Suppressor macrophage (primary cell): ENCODE measurements around the gene EXO1.
"Not testable (repeated sequence)": the region's sequence is repeated elsewhere in the genome, so short reads cannot be mapped to it uniquely, and the experiment has no call there.

Experiments used
- DNase-seq, 4 experiments: peaks; one replicate each; pipeline ENCODE4 v3.0.0-alpha.2; 2020 to 2022

EXO1 gene

GRCh38 chr1:241837416-241837815 lies 10.6 kb upstream of the EXO1 start:
- DNase-seq: no peak

GRCh38 chr1:241837901-241838300 lies 10.1 kb upstream of the EXO1 start:
- no peak for DNase-seq

- DNase-seq: peak; percentile 20 to 61 (median 31)
Observed at GRCh38 chr1:241838897-241839296, 9.1 kb upstream of the EXO1 start.

- DNase-seq: no peak
Observed at GRCh38 chr1:241839369-241839979, 8.5 kb upstream of the EXO1 start.

- no peak for DNase-seq
Observed at GRCh38 chr1:241840164-241840563, 7.8 kb upstream of the EXO1 start.

- DNase-seq: no peak
Observed at GRCh38 chr1:241841691-241842090, 6.3 kb upstream of the EXO1 start.

- DNase-seq: no peak
Observed at GRCh38 chr1:241842565-241842964, 5.4 kb upstream of the EXO1 start.

GRCh38 chr1:241844593-241844992 lies 3.4 kb upstream of the EXO1 start:
- DNase-seq: no peak

GRCh38 chr1:241846375-241846774 lies 1.6 kb upstream of the EXO1 start:
- no peak for DNase-seq

GRCh38 chr1:241846862-241847539 lies 1.0 kb upstream of the EXO1 start:
- DNase-seq: no peak

GRCh38 chr1:241847540-241847795 lies 536 bp upstream of the EXO1 start:
- DNase-seq: no peak

GRCh38 chr1:241848686-241849344 lies 811 bp downstream of the EXO1 start:
- no peak for DNase-seq

- DNase-seq: no peak
Observed at GRCh38 chr1:241849345-241849695, 1.3 kb downstream of the EXO1 start.

- DNase-seq: not testable (repeated sequence)
Observed at GRCh38 chr1:241855545-241856140, 7.6 kb downstream of the EXO1 start.

GRCh38 chr1:241857131-241857530 lies 9.1 kb downstream of the EXO1 start:
- peak; percentile 11 to 67 (median 38) for DNase-seq

- DNase-seq: no peak
Observed at GRCh38 chr1:241860922-241861321, 12.9 kb downstream of the EXO1 start.

- no peak for DNase-seq
Observed at GRCh38 chr1:241869022-241869421, 21.0 kb downstream of the EXO1 start.

GRCh38 chr1:241870336-241870735 lies 22.3 kb downstream of the EXO1 start:
- DNase-seq: no peak

- DNase-seq: no peak
Observed at GRCh38 chr1:241870746-241871430, 22.9 kb downstream of the EXO1 start.

GRCh38 chr1:241881440-241881839 lies 33.4 kb downstream of the EXO1 start:
- no peak for DNase-seq

- no peak for DNase-seq
Observed at GRCh38 chr1:241883159-241883558, 35.2 kb downstream of the EXO1 start.

GRCh38 chr1:241888232-241888631 lies 40.2 kb downstream of the EXO1 start:
- peak; percentile 23 to 66 (median 43) for DNase-seq

GRCh38 chr1:241891296-241891695 lies 43.3 kb downstream of the EXO1 start:
- peak in 2 of 4 experiments; percentile 8 to 30 for DNase-seq
